ENCODE results near the gene SLC35E1. TPM values are rescaled to one million over a fixed set of nuclear protein-coding genes. Genes with fewer than 3 reads are reported as not detected.

Gene SLC35E1
- polyA plus RNA-seq, 1 donor (not counting 4 experiments of a cell fraction or from before 2014, with no cell fraction given) = 30.3 TPM

DNA sequence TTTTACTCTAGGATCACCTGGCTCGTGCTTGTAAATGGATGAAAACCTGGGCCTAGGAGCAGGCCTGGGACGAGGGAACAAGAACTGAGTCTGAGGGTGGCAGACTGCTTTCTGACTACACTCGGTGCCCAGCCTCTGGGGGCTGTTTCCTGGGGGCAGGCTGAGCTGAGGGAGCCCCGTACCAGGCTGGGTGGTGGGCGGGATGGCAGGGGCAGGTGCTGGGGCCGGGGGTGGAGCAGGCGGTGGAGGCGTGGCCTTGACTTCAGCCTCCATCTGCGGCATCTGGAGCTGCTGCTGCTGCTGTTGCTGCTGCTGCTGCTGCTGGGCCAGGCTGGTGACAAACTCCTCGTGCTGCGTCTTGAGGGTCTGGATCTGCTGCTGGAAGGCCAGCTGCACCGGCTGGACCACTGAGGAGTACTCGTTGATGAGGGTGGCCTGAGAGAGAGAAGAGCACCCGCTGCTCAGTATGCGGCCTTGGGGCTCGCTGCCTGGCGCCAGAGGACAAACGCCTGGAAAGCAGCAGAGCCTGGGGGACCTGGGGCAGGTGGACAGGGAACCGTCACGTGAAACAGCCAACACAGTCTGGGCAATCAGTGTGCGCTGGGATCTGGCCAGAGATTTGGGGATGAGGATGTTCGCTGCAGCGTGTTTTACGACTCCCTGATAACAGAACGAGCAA lies 42.6 kb downstream of the SLC35E1 start:
- Histone ChIP-seq H3K9me1 (ENCODE audit: control insufficient read depth, extremely low read depth, insufficient read depth, low read length) (no peaks in the 10 kb centered on the region), H3K27ac (ENCODE audit: control insufficient read depth, insufficient read depth, low read length) (no peak overlapping the region), H4K20me1 (ENCODE audit: control insufficient read depth, extremely low read depth, insufficient read depth, low read length) (no peaks in the 10 kb centered on the region), H3K4me2 (ENCODE audit: control insufficient read depth, extremely low read depth, insufficient read depth, low read depth, low read length) (no peak overlapping the region), H3K9me3 (ENCODE audit: control insufficient read depth, low read depth, low read length) (no peaks in the 10 kb centered on the region), H3K27me3 (ENCODE audit: control insufficient read depth, extremely low read depth, insufficient read depth, low read length) (no peaks in the 10 kb centered on the region), H3K79me2 (ENCODE audit: control insufficient read depth, insufficient read depth, low read length) (peaks cover 9% of the 10 kb centered on the region), H3K4me1 (ENCODE audit: control insufficient read depth, extremely low read depth, insufficient read depth, low read length) (no peaks in the 10 kb centered on the region), H3K36me3 (ENCODE audit: control insufficient read depth in 2 of 2, extremely low read depth in 1 of 2, insufficient read depth in 2 of 2, low read length in 2 of 2) (peaks cover 53 to 57% of the 10 kb centered on the region in 2 experiments), H3K4me3 (ENCODE audit: control insufficient read depth in 2 of 3, extremely low read depth in 1 of 3, insufficient read depth in 2 of 3, low read depth in 1 of 3, low read length in 3 of 3) (no peak overlapping the region), H2AFZ (ENCODE audit: control insufficient read depth, low read length) (no peak overlapping the region), H3K9ac (ENCODE audit: control insufficient read depth, extremely low read depth, insufficient read depth, low read length) (no peak overlapping the region)
- DNase-seq (ENCODE audit: low read depth, low spot score) (no peak), FAIRE-seq (no peak)
- dilution Hi-C loops (cut with MboI; ENCODE audit: extremely low pct_ligation_motif_present, low sequenced_read_pairs) = no loop called here
- TF ChIP-seq EZH2 (IDR thresholded peaks at IDR 0.05; ENCODE audit: low read length) = no peak
- TF ChIP-seq, protein P1, sequence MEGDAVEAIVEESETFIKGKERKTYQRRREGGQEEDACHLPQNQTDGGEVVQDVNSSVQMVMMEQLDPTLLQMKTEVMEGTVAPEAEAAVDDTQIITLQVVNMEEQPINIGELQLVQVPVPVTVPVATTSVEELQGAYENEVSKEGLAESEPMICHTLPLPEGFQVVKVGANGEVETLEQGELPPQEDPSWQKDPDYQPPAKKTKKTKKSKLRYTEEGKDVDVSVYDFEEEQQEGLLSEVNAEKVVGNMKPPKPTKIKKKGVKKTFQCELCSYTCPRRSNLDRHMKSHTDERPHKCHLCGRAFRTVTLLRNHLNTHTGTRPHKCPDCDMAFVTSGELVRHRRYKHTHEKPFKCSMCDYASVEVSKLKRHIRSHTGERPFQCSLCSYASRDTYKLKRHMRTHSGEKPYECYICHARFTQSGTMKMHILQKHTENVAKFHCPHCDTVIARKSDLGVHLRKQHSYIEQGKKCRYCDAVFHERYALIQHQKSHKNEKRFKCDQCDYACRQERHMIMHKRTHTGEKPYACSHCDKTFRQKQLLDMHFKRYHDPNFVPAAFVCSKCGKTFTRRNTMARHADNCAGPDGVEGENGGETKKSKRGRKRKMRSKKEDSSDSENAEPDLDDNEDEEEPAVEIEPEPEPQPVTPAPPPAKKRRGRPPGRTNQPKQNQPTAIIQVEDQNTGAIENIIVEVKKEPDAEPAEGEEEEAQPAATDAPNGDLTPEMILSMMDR (optimal IDR thresholded peaks at IDR 0.05 in 1 of 3, IDR thresholded peaks at IDR 0.05 in 1 of 3, conservative IDR thresholded peaks at IDR 0.05 in 1 of 3; ENCODE audit: extremely low read depth in 1 of 3, insufficient read depth in 2 of 3, low read length in 3 of 3) = no peak

DNA sequence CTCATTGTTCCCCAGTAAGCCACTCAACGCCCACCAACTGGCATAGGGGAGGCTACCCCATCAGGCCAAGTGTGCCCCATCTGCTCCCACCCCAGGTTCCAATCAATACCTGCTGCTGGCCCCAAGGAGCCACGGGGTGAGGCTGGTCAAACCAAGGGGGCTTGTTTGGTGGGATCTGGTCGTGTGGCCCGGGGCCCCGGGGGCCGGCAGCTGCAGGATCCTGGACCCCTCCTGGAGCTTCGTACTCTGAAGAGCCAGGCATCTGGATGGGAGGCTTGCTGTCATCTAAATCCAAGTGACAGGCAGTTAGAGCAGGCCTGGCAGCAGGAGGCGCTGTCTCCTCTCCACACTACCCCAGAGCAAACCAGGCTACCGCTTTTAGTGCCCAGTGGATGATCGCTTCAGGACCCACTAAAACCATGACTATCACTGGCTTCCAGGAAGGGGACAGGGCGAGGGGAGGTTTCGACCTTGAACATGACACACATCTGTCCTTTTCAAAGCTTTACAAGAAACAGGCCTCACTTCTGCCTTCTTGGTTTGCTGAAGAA lies 44.2 kb downstream of the SLC35E1 start:
- dilution Hi-C loops (cut with MboI; ENCODE audit: extremely low pct_ligation_motif_present, low sequenced_read_pairs) = no loop called here
- Histone ChIP-seq H3K9ac (ENCODE audit: control insufficient read depth, extremely low read depth, insufficient read depth, low read length) (no peak overlapping the region), H3K9me1 (ENCODE audit: control insufficient read depth, extremely low read depth, insufficient read depth, low read length) (no peaks in the 10 kb centered on the region), H2AFZ (ENCODE audit: control insufficient read depth, low read length) (no peak overlapping the region), H3K4me3 (ENCODE audit: control insufficient read depth in 2 of 3, extremely low read depth in 1 of 3, insufficient read depth in 2 of 3, low read depth in 1 of 3, low read length in 3 of 3) (no peak overlapping the region), H3K4me1 (ENCODE audit: control insufficient read depth, extremely low read depth, insufficient read depth, low read length) (no peaks in the 10 kb centered on the region), H4K20me1 (ENCODE audit: control insufficient read depth, extremely low read depth, insufficient read depth, low read length) (no peaks in the 10 kb centered on the region), H3K36me3 (ENCODE audit: control insufficient read depth in 2 of 2, extremely low read depth in 1 of 2, insufficient read depth in 2 of 2, low read length in 2 of 2) (peaks cover 59% of the 10 kb centered on the region in 2 experiments), H3K9me3 (ENCODE audit: control insufficient read depth, low read depth, low read length) (no peaks in the 10 kb centered on the region), H3K79me2 (ENCODE audit: control insufficient read depth, insufficient read depth, low read length) (peaks cover 7% of the 10 kb centered on the region), H3K27me3 (ENCODE audit: control insufficient read depth, extremely low read depth, insufficient read depth, low read length) (no peaks in the 10 kb centered on the region), H3K27ac (ENCODE audit: control insufficient read depth, insufficient read depth, low read length) (no peak overlapping the region), H3K4me2 (ENCODE audit: control insufficient read depth, extremely low read depth, insufficient read depth, low read depth, low read length) (no peak overlapping the region)
- TF ChIP-seq, protein P1 (optimal IDR thresholded peaks at IDR 0.05 in 1 of 3, IDR thresholded peaks at IDR 0.05 in 1 of 3, conservative IDR thresholded peaks at IDR 0.05 in 1 of 3; ENCODE audit: extremely low read depth in 1 of 3, insufficient read depth in 2 of 3, low read length in 3 of 3) = peak; percentile 38 to 71 (median 45)
- no peak for TF ChIP-seq EZH2 (IDR thresholded peaks at IDR 0.05; ENCODE audit: low read length)
- no peak for DNase-seq (ENCODE audit: low read depth, low spot score)
- no peak for FAIRE-seq

Measured in keratinocyte (primary cell).